Measurements from ENCODE around the gene PPP1R13B. TPM values are rescaled to one million over a fixed set of nuclear protein-coding genes. Genes with fewer than 3 reads are reported as not detected.

The PPP1R13B gene
- total RNA-seq, 1 experiment from 2014 or later = 17.8 TPM

- Histone ChIP-seq H3K4me1 (ENCODE audit: control insufficient read depth in 1 of 2, insufficient read depth in 2 of 2, low read length in 2 of 2) (no peaks in the 10 kb centered on the region), H3K9me3 (ENCODE audit: control insufficient read depth in 1 of 2, insufficient read depth in 1 of 2, low read depth in 1 of 2, low read length in 2 of 2) (no peaks in the 10 kb centered on the region), H3K79me2 (ENCODE audit: insufficient read depth, low read length) (no peaks in the 10 kb centered on the region), H3K4me3 (replicated peaks in 1 of 2; ENCODE audit: low read depth in 1 of 2, low read length in 2 of 2) (no peak overlapping the region), H4K20me1 (ENCODE audit: insufficient read depth) (no peaks in the 10 kb centered on the region), H3K9ac (ENCODE audit: low read length) (no peak overlapping the region), H3K4me2 (ENCODE audit: low read length) (no peak overlapping the region), H3K9me2 (ENCODE audit: insufficient read depth) (no peaks in the 10 kb centered on the region), H3K27ac (ENCODE audit: low read depth, low read length) (no peak overlapping the region), H3K36me3 (ENCODE audit: control insufficient read depth in 1 of 2, insufficient read depth in 2 of 2, low read length in 2 of 2) (peaks cover 2 to 4% of the 10 kb centered on the region in 2 experiments; a peak in 1 of 4 replicates), H3K27me3 (ENCODE audit: insufficient read depth, low read length) (no peaks in the 10 kb centered on the region), H2AFZ (ENCODE audit: low read depth, low read length, poor library complexity, severe bottlenecking) (no peak overlapping the region)
- CTCF ChIA-PET = no interaction called here
- RAD21 ChIA-PET (ENCODE audit: low non-redundant PET in 1 of 2, low total read pairs in 2 of 2, uncharacterized antibody in 2 of 2, unreplicated experiment in 2 of 2) = no interaction called here
- no TSS peak for BruUV-seq (replicated peaks)
- intact Hi-C loops (cut with micrococcal nuclease) = no loop called here
- ATAC-seq (no peak), DNase-seq (ENCODE audit: low read depth, low spot score) (no peak)
- POLR2A ChIA-PET = no interaction called here
- TF ChIP-seq, protein P1, sequence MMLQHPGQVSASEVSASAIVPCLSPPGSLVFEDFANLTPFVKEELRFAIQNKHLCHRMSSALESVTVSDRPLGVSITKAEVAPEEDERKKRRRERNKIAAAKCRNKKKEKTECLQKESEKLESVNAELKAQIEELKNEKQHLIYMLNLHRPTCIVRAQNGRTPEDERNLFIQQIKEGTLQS (IDR thresholded peaks at IDR 0.05) = no peak
- TF ChIP-seq REST (IDR thresholded peaks at IDR 0.05; ENCODE audit: low read depth) (no peak), JUND (IDR thresholded peaks at IDR 0.05) (no peak), MAX (IDR thresholded peaks at IDR 0.05) (no peak), ZNF274 (IDR thresholded peaks at IDR 0.05; ENCODE audit: low read depth, low read length) (no peak), TCF7L2 (IDR thresholded peaks at IDR 0.05; ENCODE audit: borderline replicate concordance, extremely low read depth, insufficient read depth, insufficient read length) (no peak), POLR2A (IDR thresholded peaks at IDR 0.05; ENCODE audit: borderline replicate concordance, extremely low read depth, insufficient read depth, insufficient read length) (no peak), RAD21 (IDR thresholded peaks at IDR 0.05; ENCODE audit: low read depth) (no peak), ZBTB33 (IDR thresholded peaks at IDR 0.05; ENCODE audit: extremely low read depth, insufficient replicate concordance, low read length) (no peak), SRF (IDR thresholded peaks at IDR 0.05; ENCODE audit: low read depth) (no peak), SIN3A (IDR thresholded peaks at IDR 0.05; ENCODE audit: low read depth) (no peak), ELF1 (IDR thresholded peaks at IDR 0.05; ENCODE audit: borderline replicate concordance, low read depth) (no peak), YY1 (IDR thresholded peaks at IDR 0.05; ENCODE audit: extremely low read depth, insufficient replicate concordance, low read depth, low read length) (no peak), POLR2AphosphoS5 (IDR thresholded peaks at IDR 0.05; ENCODE audit: low read depth, low read length) (no peak), CEBPB (IDR thresholded peaks at IDR 0.05; ENCODE audit: low read depth) (no peak)
- TF ChIP-seq, protein P2, sequence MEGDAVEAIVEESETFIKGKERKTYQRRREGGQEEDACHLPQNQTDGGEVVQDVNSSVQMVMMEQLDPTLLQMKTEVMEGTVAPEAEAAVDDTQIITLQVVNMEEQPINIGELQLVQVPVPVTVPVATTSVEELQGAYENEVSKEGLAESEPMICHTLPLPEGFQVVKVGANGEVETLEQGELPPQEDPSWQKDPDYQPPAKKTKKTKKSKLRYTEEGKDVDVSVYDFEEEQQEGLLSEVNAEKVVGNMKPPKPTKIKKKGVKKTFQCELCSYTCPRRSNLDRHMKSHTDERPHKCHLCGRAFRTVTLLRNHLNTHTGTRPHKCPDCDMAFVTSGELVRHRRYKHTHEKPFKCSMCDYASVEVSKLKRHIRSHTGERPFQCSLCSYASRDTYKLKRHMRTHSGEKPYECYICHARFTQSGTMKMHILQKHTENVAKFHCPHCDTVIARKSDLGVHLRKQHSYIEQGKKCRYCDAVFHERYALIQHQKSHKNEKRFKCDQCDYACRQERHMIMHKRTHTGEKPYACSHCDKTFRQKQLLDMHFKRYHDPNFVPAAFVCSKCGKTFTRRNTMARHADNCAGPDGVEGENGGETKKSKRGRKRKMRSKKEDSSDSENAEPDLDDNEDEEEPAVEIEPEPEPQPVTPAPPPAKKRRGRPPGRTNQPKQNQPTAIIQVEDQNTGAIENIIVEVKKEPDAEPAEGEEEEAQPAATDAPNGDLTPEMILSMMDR (IDR thresholded peaks at IDR 0.05 in 2 of 3, conservative IDR thresholded peaks at IDR 0.05 in 1 of 3; ENCODE audit: borderline replicate concordance in 1 of 3, insufficient read depth in 1 of 3, low read depth in 2 of 3, low read length in 2 of 3) = no peak
Observed at GRCh38 chr14:103753774-103754173, 93.6 kb downstream of the PPP1R13B start.
